ENCODE data around the gene GORASP1.

GORASP1 gene

DNA sequence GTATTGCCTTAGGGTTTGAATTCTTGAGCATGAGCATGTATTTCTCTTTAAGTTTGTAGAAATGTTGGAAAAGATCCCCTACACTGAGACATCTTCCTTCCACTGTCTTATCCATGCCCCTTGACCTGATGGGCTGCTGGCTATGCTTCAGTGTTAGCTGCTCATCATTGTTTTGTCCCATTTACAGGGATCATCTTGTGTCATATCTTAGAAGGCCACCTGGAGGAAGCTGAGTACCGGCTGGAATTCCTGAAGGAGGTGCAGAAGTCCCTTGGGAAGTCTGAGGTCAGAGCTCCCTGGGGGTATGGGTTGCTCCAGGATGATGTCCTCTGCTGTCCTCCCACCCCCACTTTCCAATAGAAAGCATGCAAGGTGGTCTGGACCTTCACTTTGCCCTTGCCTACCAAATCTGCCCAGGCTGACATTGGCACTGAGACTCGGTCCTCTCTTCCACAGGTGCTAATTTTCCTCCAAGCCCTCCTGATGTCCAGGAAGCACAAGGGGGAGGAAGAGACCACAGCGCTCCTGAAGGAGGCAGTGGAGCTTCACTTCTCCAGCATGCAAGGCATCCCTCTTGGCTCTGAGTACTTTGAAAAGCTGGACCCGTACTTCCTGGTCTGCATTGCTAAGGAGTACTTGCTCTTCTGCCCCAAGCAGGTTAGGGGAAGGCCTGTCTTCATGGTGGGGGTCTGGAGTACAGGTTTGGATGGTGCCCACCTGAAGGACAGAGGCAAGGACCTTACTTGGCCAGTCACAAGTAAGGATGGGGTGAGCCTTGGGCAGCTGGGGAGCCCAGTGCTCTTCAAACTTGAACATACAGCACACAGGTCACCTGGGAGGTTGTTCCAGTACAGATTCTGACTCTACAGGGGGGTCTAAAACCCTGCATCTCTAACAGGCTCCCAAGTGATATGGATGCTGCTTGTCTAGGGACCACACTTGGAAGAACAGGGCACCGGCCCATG is 17.7 kb upstream of the GORASP1 start:
- DNase-seq = no peak

DNA sequence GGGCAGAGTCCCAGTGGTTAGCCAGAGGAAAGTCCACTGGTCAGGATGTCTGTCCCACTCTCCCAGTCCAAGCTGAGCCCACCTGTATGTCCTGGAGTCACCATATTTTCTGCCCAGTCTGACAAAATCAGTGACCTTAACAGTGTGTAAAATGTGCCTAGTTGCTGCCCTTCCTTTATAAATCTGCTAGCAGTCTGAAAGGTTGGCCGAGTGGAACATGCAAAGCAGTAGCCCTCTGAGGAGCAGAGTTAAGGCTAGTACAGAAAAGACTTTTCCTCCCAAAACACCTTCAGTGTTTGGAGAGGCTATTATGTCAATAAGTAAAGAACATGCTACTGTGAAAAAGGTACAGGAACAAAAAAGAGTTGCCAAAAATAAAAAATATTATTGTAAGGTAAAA is 15.4 kb upstream of the GORASP1 start:
- DNase-seq = no peak

DNA sequence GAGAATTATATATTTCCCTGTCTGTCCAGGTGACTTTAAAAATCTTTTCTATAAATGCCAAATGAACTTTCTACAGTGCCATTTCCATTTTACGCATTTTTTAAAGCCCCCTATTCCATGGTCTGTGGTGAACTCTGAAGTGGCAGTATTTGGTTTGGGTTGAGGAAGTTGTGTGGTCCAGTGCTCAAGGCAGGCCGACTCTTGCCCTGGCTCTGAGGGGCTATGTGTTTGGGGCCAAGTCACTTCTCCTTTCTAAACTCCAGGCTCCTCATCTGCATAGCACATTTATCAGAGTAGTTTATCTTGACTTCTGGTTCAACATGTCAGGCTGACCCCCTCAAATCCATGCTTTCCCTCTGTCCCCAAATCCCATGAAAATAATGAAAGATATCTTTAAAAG is 14.2 kb upstream of the GORASP1 start:
- no peak for DNase-seq

DNA sequence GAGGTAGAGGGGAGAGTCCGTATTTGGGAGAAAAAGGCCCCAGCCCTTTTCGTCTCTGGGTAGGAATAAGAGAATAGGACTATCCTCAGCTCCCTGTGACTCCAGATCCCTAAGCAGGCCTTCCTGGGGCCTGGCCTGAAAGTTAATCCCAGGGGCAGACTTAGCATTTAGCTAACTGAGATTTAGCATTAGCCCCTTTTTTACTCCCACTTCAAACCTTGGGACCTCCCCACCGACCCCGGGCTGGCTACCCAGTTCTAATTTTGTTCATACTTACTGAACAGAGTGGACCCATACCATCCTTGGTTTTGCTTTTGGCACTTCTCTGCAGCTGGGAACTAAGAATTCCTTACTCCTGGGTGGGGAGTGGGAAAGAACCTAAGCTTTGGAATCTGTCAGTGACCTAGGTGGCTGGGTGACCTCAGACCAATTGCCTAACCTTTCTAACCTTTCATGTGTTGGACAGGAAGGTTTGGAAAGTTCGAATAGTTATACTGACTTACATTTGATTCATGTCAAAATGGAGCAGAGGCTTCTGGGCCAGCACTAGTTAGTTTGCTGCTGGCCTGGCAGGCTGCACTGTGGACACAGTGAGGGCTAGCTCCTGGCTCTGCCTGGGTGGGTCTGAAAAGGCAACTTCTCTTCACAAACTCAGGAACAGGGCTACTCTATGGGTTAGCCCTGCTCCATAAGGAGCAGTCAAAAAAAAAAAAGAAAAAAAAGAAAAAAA is 11.7 kb upstream of the GORASP1 start:
- no peak for DNase-seq

DNA sequence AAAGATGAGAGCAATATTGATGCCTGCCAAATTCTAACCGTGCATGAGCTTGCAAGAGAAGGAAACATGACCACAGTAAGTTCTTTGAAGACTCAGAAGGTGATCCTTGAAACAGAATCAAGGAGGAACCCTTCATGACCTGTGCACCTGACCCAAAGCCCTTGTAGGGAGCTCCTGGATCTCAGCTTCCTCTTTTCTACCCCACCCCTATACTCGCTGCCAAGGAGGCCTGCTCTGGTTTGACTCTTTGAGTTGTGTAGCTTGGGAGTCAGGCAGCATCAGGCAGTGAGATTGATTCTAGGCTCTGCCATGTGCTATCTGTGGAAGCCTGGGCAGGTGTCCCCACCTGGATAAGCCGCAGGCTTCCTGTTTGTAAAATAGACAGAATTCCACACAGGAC is 10.7 kb upstream of the GORASP1 start:
- DNase-seq = no peak

DNA sequence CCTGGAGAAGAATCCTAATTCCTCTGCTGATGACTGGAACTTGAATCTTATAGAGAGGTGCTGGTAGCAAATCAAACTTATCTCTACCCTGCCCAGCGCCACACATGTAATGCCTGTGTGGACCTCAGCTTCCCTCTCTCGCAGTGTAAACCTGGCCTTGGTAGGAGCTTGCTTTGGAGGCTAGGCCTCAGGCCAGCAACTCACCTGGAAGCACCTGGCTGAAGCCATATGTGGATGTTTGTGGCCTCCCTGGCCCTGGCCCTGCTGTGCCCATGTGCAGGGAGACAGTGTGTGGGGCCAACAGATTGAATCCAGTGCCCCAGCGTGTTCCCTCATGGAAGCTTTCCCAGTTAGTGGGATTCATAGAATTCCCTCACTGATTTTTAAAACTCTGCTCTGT is 8.4 kb upstream of the GORASP1 start:
- no peak for DNase-seq

DNA sequence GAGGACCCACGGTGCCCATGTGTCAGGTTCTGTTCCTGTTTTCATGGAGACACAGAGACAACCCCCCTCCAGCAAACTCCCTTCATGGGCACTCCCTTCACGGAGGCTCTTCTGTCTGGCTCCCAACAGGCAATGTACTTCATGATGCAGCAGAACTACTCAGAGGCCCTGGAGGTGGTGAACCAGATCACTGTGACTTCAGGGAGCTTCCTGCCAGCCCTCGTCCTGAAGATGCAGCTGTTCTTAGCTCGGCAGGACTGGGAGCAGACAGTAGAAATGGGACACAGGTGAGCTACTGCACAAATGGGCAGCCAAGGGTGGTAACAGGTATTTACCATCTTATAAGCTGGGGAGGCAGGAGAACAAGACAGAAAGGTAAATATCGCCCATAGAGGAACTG is 7.0 kb upstream of the GORASP1 start:
- no peak for DNase-seq

DNA sequence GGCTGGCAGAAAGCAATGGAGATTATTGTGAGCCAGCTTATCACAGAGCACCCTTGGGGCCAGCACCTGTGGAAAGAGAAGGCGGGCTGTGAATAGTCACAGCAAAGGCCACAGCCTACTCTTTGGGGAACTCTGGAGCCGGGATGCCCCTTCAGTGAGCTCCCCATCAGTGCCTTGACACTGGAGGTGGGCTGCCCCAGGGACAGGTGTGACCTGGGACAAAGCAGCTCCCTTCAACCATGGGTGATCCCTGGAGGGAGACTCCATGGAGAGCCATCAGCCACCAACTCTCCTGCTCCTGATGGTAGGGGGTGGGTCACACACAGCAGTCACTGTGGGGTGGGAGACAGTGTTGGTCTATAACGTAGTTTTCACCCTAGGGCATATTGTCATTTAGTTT is 5.9 kb upstream of the GORASP1 start:
- DNase-seq = no peak

DNA sequence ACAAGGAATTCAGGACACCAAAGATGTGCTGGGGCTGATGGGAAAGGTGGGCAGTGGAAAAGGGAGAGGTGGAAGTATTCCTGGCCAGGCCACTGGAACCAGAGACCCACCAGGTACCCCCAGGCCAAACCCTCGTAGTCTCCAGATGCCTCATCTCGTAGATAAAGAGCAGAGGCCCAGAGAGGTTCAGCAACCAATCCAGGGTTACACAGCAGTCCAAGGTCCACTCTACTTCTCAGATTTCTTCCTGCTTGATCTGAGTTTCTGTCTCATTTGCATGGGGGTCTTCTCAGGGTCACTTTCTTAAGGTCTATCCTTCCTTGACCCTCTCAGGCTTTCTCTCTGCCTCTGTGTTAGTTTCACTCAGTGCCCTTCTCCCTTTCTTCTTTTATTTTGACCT is 5.1 kb upstream of the GORASP1 start:
- no peak for DNase-seq

DNA sequence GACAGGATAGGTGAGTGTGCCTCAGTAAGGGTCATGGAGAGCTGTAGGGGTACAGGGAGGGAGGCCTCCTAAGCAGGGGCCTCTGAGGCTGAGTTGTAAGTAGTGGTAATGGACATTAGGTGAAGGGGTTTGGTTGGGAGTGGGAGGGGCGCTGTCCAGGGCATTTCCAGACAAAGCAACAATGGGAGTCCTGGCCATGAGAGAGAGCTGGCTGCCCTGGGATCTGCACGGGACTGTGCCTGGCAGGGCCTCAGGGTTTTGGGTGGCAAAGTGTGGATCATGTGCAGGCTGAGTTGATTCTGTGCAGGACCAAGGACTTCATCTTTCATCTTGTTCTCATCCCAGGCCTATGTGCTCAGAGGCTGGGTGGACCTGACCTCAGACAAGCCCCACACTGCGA is 4.7 kb upstream of the GORASP1 start:
- DNase-seq = no peak

DNA sequence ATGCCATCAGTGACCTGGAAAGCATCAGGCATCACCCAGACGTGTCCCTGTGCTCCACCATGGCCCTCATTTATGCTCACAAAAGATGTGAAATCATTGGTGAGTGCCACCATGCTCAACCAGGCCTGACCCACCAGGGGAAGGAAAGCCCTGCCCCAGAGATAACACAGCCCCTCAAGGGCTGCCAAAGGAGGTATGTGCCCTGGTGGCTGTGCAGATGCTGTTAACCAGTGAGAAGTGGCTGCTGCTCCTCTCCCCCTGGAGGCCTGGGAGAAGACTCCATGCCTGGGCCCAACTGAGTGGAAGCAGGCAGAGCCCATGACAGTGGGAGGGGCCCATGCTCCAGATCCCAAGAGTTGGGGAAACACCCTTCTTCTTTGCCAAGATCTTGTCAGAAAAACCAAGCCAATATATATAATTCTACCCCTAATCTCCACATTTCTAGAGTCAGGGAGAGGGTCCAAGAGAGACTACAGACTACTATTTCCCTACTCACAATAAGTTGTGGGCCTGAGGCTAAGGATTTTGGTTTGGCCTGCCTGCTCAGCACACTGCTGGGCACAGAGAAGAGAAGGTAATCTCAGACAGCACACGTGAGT is 2.7 kb upstream of the GORASP1 start:
- DNase-seq = no peak

DNA sequence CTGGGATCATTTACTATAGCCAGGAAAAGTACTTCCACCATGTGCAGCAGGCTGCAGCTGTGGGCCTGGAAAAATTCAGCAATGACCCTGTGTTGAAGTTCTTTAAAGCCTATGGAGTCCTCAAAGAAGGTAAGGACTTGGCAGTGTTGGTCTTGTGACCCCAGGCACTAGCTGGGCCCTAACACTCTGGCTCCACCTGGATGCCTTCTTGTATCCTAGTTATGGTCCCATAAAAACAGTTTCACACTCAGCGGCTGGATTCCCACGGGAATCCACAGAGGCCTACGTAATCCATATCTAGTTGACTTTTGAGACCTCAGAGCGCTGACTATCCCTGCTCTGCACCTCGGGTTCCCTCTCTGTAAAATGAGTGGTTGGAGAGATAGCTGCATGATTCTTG is 1.7 kb upstream of the GORASP1 start:
- DNase-seq = no peak

DNA sequence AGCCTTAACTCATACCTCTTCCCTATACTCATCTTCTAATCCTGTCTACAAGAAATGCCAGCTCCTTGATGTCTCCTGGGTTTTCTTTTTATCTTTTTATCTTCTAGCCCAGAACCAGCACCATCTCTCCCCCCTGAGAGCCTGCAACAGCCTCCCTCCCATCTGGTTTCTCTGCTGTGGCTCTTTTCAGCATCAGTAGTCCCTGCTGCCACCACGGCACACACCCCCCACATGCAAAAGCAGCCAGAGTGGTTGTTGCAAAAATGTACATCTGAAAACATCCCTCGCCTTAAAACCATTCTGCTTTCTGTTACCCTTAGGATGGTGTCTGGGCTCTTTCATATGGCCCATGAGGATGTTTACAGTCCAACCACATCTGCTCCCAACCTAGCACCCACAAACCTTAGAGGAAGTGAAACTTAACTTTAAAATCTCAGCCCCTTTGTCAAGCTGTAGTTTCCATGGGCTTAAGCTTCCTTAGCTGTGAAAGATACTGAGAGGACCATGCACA is 828 bp upstream of the GORASP1 start:
- no peak for DNase-seq

DNA sequence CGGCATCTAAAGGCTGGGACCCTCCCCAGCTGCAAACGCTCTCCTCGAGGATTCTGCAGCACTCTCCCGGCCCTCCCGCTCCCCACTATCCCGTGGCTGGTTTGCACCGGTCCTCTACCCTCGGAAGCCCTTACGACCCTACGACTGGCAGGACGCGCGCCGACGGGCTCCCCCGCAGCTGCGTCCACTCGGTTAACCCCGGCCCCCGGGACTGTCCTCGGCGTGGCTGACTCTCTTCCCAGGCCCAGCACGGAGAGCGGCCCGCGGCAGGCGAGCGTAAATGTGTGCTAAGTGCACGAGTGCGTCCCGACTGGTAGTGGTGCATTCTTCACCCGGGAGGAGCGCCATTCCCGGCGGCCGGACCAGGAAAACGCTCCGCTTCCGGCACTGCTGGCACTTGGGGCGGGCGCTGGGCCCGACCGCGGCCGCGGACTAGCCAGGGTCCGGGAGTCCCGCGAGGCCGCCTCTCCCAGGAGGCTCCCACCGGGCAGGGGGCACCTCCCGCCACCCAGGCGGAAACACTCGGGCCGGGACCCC is 508 bp downstream of the GORASP1 start:
- DNase-seq = peak; percentile 74

DNA sequence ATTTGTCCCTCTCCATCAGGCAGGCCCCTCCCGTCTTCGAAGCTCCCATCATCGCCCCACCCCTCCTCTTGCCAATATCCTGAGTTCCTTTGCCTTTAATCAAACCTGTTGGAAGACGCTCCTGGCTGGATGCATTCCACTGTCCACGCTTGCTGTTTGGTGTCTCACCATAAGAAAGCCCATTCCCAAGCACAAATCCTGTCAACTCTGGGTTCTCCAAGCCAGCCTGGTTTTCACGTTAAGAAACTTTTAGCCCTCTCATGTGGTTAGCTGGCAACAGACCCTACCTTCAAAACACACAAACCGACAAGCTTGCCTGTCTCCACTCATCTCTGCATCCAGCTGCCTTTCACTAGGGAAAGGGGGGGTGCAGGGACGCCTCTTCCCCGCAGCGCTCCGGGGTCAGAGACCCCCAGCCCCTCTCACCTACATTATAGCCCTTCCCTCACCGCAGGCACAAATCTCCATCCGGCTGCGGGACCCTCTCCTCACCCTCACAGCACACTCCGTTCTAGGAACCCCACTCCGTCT is 1.1 kb downstream of the GORASP1 start:
- DNase-seq = no peak

DNA sequence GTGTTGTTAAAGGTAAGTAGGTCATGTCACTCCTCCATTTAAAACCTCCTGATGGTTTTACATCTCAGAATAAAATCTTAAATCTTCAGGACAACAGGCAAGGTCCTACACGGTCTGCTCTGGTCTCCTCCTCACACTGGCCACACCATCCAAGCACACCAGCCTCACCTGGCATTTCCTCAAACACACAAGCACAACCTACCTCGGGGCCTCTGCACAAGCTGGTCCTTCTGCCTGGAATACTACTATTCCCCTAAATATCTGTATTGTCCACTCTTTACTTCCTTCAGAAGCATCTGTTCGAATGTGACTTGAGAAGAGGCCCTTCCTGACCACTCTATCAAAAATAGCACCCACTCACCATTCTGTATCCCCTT is 1.8 kb downstream of the GORASP1 start:
- no peak for DNase-seq

DNA sequence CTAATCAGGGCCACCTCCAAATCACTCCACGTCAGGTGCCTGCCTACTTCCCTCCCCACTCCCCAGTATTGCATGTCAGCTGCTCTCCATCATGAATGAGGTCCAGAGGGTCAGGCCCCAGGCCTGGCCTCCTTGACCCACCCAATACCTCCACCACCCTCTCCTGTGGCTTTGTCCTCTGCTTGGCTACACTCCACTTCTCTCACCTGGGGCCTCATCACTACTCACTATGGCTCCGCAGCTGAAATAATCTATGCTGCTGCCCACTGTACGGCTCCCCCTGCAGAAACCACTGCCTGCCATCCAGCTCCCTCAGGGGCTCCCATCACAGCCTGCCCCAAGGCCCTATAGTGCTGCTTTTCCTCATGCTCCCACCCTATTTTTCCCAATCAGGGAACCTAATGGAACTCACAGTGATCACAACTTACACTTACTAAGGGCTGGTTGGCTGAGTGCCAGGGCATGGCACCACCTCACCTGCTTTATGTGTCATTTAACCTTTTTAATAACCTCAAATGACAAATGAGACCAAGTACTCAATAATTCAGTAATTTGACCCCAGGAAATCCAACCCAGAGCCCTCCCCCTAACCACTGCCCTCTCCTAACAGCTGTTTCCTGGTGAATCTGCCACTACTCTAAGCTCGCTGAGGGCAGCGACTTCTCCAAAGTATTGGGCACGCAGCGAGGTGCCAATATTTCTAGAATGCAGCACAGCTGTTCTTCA is 2.3 kb downstream of the GORASP1 start:
- DNase-seq = no peak

DNA sequence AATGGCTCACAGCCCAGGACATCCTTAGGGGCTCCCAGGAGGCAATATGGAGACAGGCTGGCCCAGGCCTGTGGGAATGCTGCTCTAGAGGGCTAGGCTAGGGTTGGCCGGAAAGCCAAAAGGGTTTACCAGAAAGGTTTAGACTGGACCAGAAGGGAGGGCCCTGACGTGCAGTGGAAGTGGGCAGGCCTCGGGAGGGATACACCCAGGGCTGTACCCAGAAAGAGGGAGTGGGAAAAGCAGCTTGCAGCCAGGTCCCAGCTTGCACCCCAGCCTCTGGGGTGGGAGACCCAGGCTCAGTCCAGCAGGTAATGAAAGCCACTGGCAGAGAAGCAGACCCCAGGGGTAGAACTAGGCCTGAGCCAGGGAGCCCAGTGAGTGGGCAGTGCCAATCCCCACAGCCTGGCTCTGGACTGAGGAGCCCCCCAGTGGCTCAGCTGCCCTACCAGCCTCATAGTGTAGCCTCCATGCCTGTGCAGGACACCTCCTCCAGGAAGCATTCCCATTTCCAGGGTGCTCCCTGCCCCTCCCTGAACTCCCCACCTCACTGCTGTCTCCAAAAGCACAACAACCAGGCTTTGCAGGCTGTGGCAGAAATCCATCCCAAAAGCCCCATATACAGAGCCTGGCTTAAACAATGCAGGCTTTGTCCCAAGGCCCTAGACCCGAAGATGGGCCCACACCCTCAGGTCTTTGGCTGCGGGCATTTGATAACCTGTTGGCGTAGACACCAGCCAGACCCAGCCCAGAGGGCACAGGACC is 3.5 kb downstream of the GORASP1 start:
- DNase-seq = no peak

DNA sequence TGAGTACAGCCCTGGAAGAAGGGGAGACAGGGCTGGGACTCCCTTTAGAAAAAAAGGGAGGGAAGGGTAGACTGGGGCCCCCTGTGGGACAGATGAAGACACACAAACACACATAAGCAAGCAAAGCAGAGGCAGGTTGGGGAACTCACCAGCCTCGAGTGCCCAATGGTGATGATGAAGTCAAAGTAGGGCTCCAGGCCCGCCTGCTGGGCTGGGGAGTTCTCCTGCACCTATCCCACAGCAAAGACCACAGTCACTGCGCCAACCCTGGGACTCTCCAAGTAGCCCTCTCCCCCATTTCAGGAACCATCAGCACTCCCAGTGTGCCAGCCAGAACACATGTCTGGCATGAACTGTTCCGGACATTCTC is 4.1 kb downstream of the GORASP1 start:
- no peak for DNase-seq

DNA sequence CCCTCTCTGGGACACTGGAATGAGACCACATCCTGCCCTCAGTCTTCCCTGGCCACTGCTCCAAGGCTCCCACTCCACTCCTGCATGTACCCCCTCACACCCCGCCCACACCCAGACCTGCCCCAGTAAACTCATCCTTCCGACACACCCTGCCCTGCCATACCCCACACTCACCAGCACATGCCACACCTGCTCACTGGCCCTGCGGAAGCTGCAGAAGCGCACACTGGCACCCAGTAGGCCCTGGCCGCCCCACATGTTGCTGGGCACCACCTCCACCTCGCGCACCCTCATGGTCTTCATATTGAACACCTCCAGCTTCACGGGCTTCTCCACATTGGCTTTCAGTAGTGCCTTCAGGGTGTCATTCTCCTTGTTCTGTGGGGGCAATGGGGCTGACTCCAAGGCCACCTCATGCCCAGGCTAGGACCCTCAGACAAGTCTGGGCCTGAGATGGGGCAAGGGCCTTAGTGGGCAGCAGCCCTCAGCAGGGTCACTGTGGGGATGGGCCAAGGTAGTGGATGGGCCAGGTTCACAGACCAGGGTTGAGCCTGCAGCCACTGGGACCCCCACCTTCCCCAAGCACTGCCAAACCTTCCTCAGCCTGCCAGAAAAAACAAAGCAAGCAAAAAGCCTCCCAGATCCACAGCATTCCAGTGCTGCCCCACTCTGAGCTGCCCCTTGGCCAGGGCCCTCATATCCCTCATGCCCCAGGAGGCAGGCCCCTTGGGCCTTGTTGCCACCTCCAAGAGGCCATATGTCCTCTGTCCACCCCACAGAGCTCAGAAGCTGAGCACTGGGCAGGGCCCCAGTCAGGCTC is 4.7 kb downstream of the GORASP1 start:
- no peak for DNase-seq
